Stimulated activated CD8-positive, alpha-beta memory T cell treated with anti-CD3 and anti-CD28 coated beads, Interleukin-7, amount 100 ng/mL, for 4 hours (primary cell): ENCODE results near the gene LRRC43.

ENCODE experiments used
- DNase-seq, 2 donors: peaks; one replicate each; pipeline ENCODE4 v3.0.0-alpha.2; 2020; ENCODE audit warnings: low read depth in 2 of 2

Gene LRRC43

GRCh38 chr12:122225683-122226365 lies 42.9 kb downstream of the LRRC43 start, which contains the start of gene DIABLO:
DIABLO (minus strand) TSS chr12:122226052; CDS start chr12:122226014, 38 bp downstream.
- peak; percentile 100 for DNase-seq

- DNase-seq: no peak
Observed at GRCh38 chr12:122226366-122227125, 43.6 kb downstream of the LRRC43 start.

- DNase-seq: peak; percentile 28 to 63
Observed at GRCh38 chr12:122227341-122227740, 44.4 kb downstream of the LRRC43 start.

GRCh38 chr12:122228092-122228491 lies 45.2 kb downstream of the LRRC43 start:
- DNase-seq: no peak

GRCh38 chr12:122230798-122231197 lies 47.9 kb downstream of the LRRC43 start:
- DNase-seq: no peak

GRCh38 chr12:122232691-122233090 lies 49.8 kb downstream of the LRRC43 start:
- no peak for DNase-seq

- DNase-seq: no peak
Observed at GRCh38 chr12:122235741-122236140, 52.8 kb downstream of the LRRC43 start.

GRCh38 chr12:122238861-122239260 lies 55.9 kb downstream of the LRRC43 start:
- no peak for DNase-seq

- no peak for DNase-seq
Observed at GRCh38 chr12:122243965-122244364, 61.0 kb downstream of the LRRC43 start.

- DNase-seq: no peak
Observed at GRCh38 chr12:122244565-122245371, 61.8 kb downstream of the LRRC43 start.

GRCh38 chr12:122245553-122245952 lies 62.6 kb downstream of the LRRC43 start:
- DNase-seq: no peak

- DNase-seq: no peak
Observed at GRCh38 chr12:122250047-122250446, 67.1 kb downstream of the LRRC43 start.

- no peak for DNase-seq
Observed at GRCh38 chr12:122250536-122250935, 67.6 kb downstream of the LRRC43 start.
